Hypothalamus (tissue), 51 donors: Measurements from ENCODE around the gene NTMT1.

Experiments used
- DNase-seq, 51 donors: peaks; one replicate each; lab custom pipeline; 2025; lab: John Stamatoyannopoulos, UW

Gene NTMT1

DNA sequence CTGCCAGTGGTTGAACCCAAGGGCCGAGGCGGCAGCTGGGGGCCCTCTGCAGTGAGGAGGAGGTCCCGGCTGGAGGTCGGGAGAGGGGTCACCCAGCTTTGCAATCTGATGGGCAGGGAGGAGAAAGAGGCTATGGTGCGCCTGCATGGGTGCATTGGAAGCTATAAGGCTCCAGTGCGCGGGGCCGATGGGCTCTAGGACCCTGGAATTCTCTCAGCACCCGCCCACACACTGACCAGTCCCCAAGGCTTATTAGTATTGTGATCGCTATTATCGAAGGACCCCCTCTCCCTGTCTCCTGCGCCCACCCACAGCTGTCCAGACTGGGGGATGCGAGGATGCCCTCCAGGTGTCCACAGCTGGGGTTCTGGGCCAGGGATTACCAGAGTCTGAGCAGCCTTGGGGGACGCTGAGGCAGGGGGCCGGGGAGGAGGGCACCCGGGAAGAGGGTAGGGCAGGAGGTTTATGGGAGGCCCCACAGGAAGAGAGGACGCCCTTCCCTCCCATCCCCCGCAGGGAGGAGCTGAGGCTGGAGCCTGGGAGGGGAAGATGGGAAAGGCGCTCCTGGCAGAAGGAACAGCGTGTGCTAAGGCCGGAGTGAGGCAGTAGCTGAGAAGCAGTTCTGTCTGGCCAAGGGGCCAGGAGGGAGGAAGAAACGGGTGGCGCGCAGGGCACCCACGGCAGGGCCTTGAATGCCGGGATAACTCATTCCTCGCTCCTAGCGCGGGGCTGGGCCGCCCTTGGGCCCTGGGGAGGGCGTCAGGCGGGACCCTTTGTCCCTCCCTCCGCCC lies 29.2 kb upstream of the NTMT1 start:
- peak in 5 of 51 donors; percentile 28 to 61 (median 37) for DNase-seq

DNA sequence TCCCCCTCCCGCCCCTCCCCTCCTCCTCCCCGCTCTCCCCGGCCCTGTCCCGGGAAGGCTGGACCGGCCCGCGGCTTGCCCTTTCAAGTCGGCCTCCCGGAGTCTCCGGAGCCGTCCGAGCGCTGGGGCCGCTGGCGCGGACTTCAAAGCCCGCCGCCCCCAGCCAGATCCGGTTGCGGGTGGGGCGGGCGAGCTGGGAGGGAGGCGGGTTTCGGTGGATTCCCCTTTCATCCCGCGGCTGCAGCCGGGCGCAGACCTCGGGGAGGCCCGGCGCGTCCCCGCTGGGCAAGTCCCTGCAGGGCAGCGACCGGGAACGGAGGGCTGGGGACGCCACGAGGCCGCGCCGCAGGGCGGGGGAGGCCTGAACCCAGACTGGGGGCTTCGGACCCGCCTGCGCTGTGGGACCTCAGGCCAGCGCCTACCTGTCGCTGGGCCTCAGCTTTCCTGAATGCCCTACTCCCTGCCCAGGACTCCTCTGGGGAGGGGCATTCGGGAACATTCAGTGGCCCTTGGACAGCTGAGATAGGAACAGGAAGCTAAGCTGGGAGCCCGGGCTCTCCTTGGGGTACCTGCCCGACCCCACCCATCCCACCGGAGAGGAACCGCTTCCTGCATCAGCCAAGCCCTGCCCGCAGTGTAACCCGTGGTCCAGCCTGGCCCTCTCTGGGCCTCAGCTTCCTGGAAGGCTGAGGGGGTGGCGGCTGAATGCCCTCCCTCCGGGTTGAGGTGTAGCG lies 28.4 kb upstream of the NTMT1 start:
- peak in 2 of 51 donors; percentile 25 to 33 for DNase-seq

DNA sequence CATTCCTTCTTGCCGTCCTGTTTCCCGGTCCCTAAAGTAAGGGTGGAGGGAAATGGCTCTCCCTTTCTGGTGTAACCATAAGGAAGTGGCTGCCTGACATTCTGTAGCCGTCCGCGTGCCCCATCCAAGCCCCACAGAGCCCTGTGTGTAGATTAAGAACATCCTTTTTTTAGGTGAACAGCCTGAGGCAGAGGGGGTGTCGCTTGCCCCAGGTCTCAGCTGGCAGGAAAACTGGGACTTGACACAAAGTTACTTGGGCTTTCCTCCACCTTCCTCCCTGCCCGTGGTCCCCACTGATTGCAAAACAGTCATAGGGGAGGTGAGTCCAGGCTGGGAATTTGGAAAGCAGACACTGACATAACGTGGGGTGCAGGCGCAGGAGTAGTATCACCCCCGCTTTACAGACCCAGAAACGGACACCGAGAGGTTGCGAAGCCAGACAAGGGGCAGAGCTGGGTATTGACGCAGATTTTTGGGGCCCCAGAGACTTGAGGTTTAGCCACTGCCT lies 27.8 kb upstream of the NTMT1 start:
- no peak for DNase-seq

GRCh38 chr9:129601082-129601674 lies 24.8 kb upstream of the NTMT1 start:
- no peak for DNase-seq

DNA sequence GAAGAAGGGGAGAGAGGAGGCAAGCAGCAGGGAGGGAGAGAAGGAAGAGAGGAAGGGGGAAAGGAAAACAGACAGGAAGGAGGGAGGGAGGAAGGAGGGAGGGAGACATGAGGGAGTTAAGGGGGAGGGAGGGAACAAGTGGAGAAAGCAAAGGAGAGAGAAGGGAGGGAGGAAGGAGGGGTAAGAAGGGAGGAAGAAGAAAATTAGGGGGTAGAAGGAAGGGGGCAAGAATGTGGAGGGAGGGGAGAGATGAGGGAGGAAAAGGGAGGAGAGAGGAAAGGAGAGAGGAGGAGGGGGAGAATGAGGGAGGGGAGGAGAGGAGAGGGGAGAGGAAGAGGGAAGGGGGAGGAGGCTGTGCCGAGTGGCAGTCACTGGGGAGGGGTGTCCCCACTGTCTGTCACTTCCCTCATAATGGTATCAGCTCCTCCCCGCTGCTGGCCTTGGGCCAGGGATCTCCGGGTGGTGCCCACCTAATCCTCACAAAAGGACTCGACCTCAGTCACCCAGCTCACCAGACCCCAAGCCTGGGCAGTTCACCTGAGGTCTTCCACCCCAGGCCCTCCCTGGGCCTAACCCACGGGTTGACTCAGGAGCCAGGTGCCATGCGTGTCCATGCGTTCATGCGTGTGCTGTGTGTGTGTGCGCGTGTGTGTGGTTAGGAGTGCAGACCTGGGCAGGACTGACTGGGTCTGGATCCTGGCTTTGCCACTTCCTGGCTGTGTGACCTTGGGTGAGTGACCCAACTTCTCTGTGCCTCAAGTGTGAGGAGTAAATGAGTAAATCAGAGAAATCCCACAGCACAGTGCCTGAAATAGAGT lies 23.2 kb upstream of the NTMT1 start:
- no peak for DNase-seq

DNA sequence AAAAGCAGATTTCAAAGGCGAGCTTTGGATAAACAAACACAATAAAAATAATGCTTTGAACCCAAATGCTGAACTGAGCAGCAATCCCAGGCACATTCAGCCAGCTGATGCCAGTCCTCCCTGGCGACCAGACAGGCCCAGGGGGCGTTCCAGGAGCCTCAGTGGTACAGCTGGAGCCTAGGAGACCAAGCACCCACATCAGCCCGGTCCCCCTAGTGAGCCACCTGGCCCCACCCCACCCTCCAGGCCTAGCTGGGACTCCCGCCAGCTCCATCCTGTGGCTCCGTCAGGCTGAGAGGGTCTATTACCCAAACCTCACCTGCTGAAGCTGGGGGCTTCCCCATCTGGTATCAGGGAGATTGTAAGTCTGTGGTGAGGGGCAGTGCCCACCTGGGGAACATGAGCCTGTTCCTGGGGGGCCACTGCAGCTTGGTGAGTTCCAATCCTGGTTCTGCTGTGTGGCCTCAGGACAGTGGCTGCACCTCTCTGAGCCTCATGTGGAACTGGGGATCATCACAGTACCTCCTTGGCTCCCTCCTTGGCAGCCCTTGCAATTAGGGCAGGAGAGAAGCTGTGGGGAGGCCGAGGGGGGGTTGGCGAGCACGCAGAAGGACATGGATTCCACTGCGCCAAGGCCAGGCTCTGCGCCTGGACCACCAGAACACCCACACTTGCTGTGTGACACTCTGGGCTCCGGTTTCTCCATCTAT lies 21.8 kb upstream of the NTMT1 start:
- DNase-seq: no peak

GRCh38 chr9:129604766-129605163 lies 21.2 kb upstream of the NTMT1 start:
- DNase-seq: no peak

GRCh38 chr9:129606161-129607026 lies 19.6 kb upstream of the NTMT1 start:
- no peak for DNase-seq

DNA sequence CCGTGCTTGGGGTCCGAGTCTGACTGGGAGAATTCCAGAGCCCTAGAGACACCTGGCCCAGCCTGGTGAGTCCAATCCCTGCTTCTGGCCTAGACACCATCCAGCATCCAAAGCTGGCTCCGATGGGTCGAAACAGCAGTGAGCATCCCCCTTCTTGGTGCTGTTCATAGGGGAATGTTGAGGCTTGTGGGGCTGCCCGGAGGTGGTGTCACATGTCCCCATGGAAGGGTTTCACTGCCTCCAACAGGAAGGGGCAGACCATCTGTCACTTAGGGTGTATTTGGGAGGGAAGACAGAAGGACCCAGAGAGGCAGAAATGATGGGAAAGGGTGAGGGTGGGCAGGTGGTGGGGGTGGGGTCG lies 19.0 kb upstream of the NTMT1 start:
- DNase-seq: no peak

- DNase-seq: no peak
These were observed 17.1 kb upstream of the NTMT1 start for GRCh38 chr9:129608561-129609481.

DNA sequence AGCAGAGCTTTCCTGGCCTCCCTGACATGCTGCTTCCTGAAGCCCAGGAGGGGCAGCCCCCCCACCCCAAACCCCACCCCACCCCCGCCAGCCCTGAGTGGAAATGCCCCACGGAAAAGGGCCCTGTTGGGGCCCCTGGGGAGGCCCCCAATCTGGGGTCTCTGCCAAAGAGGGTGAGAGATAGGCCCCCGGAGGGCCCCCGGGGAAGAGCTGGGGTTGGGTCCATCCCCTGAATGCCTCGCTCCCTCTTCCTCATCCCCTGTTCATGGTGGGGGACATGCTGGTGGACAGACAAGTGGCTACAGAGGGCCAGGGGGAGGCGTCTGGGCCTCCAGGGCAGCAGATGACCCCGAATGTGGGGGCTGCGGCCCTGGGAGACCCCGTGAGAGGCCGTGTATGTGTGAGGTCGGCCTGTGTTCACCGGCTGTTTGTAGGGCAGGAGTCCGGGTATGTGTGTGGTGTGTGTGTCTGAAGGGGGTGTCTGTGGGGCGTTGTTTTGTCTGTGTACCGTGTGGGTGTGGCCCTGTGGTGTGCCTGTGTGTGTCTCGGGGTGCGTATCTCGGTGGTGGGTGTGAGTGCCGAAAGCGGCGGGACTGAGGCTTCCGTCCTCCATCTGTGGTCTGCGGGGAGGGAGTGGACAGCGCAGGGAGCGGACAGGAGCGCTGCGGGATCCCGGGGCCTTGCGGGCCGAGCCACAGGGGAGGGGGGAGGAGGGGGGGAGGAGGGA lies 16.3 kb upstream of the NTMT1 start:
- no peak for DNase-seq

DNA sequence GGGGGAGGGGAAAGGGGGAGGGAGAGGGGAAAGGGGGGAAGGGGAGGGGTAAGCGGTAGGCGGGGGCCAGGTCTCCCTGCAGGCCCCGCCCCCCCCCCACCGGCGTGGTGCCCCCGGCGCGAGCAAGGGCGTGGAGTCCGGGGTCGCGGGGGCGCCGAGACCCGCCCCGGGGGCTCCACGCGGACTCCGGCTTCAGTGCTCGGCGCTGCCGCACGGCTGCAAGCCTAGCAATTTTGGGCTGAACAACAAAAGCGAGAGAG lies 15.8 kb upstream of the NTMT1 start:
- no peak for DNase-seq

DNA sequence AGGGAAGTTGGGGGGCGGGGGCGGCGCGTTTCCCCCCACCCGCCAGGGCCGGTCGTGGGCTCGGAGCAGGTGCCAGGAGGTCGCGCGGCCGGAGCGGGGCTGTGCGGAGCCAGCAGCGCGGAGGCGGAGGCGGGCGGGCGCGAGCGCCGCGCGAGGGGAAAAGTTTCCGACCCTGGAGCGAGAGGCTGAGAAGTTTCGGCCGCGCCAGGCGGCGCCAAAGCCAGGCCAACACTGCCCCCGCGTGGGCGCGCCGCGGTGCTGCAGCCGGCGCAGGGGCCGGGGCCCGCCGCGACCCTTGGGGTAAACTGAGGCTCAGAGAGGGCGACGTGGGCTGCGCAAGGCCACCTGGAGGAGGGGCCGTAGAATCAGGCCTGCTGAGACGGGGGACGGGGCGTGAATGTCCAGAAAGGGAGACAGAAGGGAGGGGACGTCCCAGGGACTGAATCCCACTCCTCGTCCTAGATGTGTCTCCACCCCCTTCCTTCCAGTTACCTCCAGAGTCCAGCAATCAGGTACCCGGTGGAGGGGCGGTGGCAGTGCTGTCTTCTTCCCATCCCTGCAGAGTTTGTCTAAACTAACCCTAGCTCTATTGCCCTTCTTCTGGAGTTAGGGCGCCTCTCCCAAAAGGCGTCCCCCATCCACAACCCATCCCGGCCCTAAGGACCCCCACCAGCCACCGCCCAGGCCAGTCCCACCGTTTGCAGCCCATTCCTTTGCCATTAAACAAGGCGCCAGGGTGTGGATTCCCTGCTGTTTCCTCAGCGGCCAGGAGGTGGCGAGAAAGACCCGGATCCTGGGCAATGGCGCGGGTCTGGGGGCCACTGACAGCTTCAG lies 15.3 kb upstream of the NTMT1 start:
- DNase-seq: peak in 45 of 51 donors; percentile 22 to 78 (median 52)

DNA sequence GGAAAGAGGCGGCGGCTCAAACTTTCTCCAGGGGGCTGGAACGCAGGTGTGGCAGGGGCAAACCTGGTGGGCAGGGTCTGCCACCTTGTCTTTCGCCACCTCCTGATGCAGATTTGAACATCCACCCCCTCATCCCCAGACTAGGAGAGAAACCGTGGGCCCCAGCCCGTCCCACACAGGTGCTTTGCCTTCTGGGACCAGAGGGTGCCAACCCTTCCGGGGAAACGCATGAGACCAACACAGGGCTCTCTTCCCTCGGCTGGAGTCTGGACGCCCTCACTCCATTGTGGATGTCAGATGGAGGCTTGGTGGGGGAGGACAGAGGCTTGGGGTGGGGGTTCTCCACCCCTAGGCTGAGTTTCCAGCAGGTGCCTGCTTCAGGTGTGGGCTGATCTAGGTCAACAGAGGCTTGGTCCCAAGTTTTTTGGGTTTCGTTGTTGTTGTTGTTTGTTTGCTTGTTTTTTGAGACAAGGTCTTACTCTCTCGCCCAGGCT lies 14.6 kb upstream of the NTMT1 start:
- no peak for DNase-seq

GRCh38 chr9:129612123-129612522 lies 13.8 kb upstream of the NTMT1 start:
- DNase-seq: peak in 1 of 51 donors; percentile 28

- DNase-seq: peak in 9 of 51 donors; percentile 23 to 79 (median 38)
These were observed 13.0 kb upstream of the NTMT1 start for GRCh38 chr9:129612815-129613519.
